IPS-18a (cell line): ENCODE measurements around the gene FASN.

Experiments
- H3K27ac ChIP-seq: one replicate; pipeline ENCODE4 v1.5.1; 2013; ENCODE audit warnings: low read length
- H3K27me3 ChIP-seq: one replicate; pipeline ENCODE4 v1.6.1; 2013; ENCODE audit warnings: mild to moderate bottlenecking, low read length; ENCODE audit not compliant: control insufficient read depth, insufficient read depth
- H3K36me3 ChIP-seq: one replicate; pipeline ENCODE4 v1.6.1; 2013; ENCODE audit warnings: low read depth, low read length; ENCODE audit not compliant: control insufficient read depth
- H3K4me1 ChIP-seq: one replicate; pipeline ENCODE4 v1.6.1; 2013; ENCODE audit warnings: low read depth, low read length; ENCODE audit not compliant: control insufficient read depth
- H3K4me3 ChIP-seq: one replicate; pipeline ENCODE4 v1.5.1; 2013; ENCODE audit warnings: low read length
- H3K9ac ChIP-seq: one replicate; pipeline ENCODE4 v1.6.1; 2013; ENCODE audit warnings: mild to moderate bottlenecking, low read length, moderate library complexity
- H3K9me3 ChIP-seq: one replicate; pipeline ENCODE4 v1.6.1; 2013; ENCODE audit warnings: low read depth, low read length; ENCODE audit not compliant: control insufficient read depth

The FASN gene

DNA sequence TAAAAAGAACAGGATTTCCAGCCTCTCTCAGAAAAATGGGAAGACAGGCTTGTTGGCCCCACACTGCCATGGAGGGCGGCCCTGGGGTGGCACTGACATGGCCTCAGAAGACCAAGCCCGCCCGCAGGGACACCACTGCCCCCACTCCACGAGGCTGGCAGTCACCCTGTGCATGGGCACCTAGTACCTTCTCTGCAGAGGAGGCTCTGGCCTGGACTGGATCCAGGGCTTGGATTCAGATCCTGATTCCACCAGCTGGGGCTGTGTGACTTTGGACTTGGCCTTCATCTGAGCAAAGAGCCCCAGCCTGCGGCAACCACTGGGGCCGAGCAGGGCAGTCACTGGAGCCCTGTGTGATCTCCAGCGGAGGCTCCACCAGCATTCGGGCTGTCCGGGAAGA, 16.8 kb upstream of the FASN start:
- peaks cover 4% of the 10 kb centered on the region for H3K27me3 ChIP-seq
- H3K9me3 ChIP-seq: no peaks in the 10 kb centered on the region
- H3K9ac ChIP-seq: no peak overlapping the region
- no peak overlapping the region for H3K27ac ChIP-seq
- no peak overlapping the region for H3K4me3 ChIP-seq
- no peaks in the 10 kb centered on the region for H3K4me1 ChIP-seq
- no peaks in the 10 kb centered on the region for H3K36me3 ChIP-seq

GRCh38 chr17:82114447-82114846, 16.4 kb upstream of the FASN start:
- Histone ChIP-seq H3K4me3 (no peak overlapping the region), H3K9ac (no peak overlapping the region), H3K36me3 (no peaks in the 10 kb centered on the region), H3K27me3 (peaks cover 4% of the 10 kb centered on the region), H3K9me3 (no peaks in the 10 kb centered on the region), H3K27ac (no peak overlapping the region), H3K4me1 (no peaks in the 10 kb centered on the region)

DNA sequence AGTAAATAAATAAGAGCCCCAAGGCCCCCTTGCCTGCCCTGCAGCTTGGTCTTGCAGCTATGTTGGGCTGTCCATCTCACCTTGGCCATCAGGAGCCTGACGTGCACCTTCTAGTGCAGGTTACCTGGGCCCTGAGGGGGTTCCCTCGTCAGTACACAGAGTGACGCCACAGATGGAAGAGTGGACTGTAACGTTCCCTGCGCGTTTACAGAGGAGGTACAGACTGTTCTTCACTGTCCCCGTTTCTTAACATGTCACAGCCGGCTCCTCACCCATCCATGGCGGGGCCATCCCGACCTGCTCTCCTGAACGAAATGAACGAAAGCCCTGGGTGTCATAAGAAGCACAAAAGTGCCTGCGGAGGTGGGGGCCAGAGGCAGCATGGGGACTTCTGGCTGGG, 15.9 kb upstream of the FASN start:
- Histone ChIP-seq H3K27ac (no peak overlapping the region), H3K9ac (no peak overlapping the region), H3K36me3 (no peaks in the 10 kb centered on the region), H3K4me1 (no peaks in the 10 kb centered on the region), H3K9me3 (no peaks in the 10 kb centered on the region), H3K27me3 (peaks cover 6% of the 10 kb centered on the region), H3K4me3 (no peak overlapping the region)

DNA sequence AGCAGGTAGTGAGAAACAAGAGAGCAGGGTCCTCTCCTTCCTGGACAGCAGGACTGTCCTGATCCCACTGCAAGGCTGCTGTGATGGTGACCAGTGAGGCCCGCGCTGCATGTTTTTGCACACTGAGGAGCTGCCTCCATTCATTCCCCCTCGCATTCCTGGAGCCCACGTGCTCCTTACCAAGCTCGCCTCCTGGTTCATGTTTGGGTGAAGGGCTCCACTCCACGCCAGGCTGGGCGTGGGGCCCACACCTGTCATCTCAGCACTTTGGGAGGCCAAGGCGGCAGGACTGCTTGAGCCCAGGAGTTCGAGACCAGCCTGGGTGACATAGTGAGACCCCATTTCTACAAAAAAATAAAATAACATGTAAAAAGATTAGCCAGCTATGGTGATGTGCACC, 15.4 kb upstream of the FASN start:
- Histone ChIP-seq H3K9me3 (no peaks in the 10 kb centered on the region), H3K27ac (no peak overlapping the region), H3K27me3 (peaks cover 9% of the 10 kb centered on the region), H3K36me3 (no peaks in the 10 kb centered on the region), H3K4me1 (no peaks in the 10 kb centered on the region), H3K9ac (no peak overlapping the region), H3K4me3 (no peak overlapping the region)

DNA sequence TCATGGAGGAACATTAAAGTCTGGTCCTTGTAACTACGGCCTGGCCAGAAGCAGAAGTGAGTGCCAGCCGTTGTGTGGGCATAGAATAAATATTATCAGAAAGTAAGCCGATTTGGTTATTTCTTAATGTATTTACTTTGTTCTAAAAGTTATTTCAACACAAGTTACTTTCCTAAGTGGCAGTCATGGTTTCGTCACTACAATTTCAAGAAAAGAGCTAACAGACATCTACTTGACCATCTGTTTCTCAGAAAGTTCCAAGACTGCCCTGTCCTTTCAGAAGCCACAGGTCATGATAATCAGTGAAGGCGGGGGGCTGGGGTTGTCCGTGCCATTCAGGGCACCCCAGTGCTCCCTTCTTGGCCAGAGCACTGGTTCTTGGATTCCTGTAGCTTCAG, 14.9 kb upstream of the FASN start:
- H3K27me3 ChIP-seq: peaks cover 9% of the 10 kb centered on the region
- H3K9me3 ChIP-seq: no peaks in the 10 kb centered on the region
- no peak overlapping the region for H3K4me3 ChIP-seq
- no peaks in the 10 kb centered on the region for H3K36me3 ChIP-seq
- H3K4me1 ChIP-seq: no peaks in the 10 kb centered on the region
- no peak overlapping the region for H3K9ac ChIP-seq
- no peak overlapping the region for H3K27ac ChIP-seq

DNA sequence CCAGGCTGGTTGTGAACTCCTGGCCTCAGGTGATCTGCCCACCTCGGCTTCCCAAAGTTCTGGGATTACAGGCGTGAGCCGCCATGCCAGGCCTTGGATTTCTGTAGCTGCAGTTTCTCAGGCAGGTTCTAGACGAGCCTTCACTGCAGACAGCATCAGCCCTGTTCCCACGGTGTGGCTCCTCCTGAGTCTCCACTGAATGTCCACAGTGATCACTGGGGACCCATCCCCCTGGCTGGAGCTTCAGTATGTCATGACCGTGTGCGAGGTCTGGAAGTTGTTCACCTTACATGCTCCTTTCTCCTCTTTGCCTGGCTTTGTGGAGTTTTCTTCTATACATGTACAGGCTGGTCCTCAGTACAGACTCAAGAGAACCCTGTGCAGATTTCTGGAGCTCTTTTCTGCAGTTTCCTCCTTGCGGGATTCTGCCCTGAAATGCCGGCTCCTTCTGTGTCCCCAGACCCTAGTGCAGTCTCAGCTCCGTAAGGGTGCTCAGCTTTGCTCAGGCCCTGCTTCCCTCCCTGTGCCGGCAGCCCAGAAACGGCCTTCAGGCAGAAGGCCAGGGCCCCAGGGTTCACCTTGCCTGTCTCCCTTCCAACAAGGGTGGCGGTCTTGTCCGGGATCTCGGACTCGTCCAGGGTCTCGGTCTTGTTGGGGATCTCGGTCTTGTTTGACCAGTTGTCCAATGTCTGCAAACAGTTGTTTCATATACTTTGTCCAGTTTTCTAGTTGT, 14.3 kb upstream of the FASN start:
- no peaks in the 10 kb centered on the region for H3K4me1 ChIP-seq
- no peaks in the 10 kb centered on the region for H3K9me3 ChIP-seq
- H3K9ac ChIP-seq: no peak overlapping the region
- H3K36me3 ChIP-seq: no peaks in the 10 kb centered on the region
- H3K4me3 ChIP-seq: no peak overlapping the region
- H3K27ac ChIP-seq: no peak overlapping the region
- H3K27me3 ChIP-seq: peaks cover 9% of the 10 kb centered on the region

GRCh38 chr17:82110298-82110697, 12.3 kb upstream of the FASN start:
- H3K4me3 ChIP-seq: no peak overlapping the region
- no peaks in the 10 kb centered on the region for H3K9me3 ChIP-seq
- peaks cover 4% of the 10 kb centered on the region for H3K4me1 ChIP-seq
- H3K9ac ChIP-seq: no peak overlapping the region
- H3K36me3 ChIP-seq: no peaks in the 10 kb centered on the region
- no peak overlapping the region for H3K27ac ChIP-seq
- peaks cover 9% of the 10 kb centered on the region for H3K27me3 ChIP-seq

- Histone ChIP-seq H3K4me1 (peaks cover 6% of the 10 kb centered on the region), H3K9me3 (no peaks in the 10 kb centered on the region), H3K27me3 (peaks cover 9% of the 10 kb centered on the region), H3K27ac (no peak overlapping the region), H3K9ac (no peak overlapping the region), H3K4me3 (no peak overlapping the region), H3K36me3 (no peaks in the 10 kb centered on the region)
Measured at GRCh38 chr17:82108961-82109475, 11.0 kb upstream of the FASN start.

- Histone ChIP-seq H3K27me3 (peaks cover 9% of the 10 kb centered on the region), H3K4me1 (peaks cover 11% of the 10 kb centered on the region), H3K27ac (no peak overlapping the region), H3K36me3 (no peaks in the 10 kb centered on the region), H3K9ac (no peak overlapping the region), H3K4me3 (no peak overlapping the region), H3K9me3 (no peaks in the 10 kb centered on the region)
Measured at GRCh38 chr17:82108496-82108945, 10.5 kb upstream of the FASN start.

DNA sequence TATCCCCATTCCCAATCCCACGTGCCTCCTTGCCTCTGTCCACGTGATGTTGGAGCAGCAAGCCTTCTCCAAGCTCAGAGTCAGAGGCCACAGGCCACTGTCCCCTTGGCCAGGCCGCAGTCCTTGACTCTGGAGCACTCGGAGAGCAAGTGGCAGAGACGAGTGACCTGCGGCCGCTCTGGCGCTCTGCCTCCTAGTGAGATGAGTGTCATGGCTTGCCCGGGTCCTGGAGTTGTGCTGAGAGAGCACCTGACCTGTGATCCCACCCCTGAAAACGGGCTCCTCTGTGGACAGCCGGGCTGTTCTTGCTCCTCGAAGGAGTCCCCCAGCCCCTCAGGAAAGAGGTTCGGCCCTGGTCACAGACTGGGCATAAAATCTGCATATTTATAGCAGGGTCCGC, 10.0 kb upstream of the FASN start:
- Histone ChIP-seq H3K4me1 (peaks cover 15% of the 10 kb centered on the region), H3K4me3 (no peak overlapping the region), H3K27ac (no peak overlapping the region), H3K9me3 (no peaks in the 10 kb centered on the region), H3K27me3 (peaks cover 9% of the 10 kb centered on the region), H3K36me3 (no peaks in the 10 kb centered on the region), H3K9ac (no peak overlapping the region)

DNA sequence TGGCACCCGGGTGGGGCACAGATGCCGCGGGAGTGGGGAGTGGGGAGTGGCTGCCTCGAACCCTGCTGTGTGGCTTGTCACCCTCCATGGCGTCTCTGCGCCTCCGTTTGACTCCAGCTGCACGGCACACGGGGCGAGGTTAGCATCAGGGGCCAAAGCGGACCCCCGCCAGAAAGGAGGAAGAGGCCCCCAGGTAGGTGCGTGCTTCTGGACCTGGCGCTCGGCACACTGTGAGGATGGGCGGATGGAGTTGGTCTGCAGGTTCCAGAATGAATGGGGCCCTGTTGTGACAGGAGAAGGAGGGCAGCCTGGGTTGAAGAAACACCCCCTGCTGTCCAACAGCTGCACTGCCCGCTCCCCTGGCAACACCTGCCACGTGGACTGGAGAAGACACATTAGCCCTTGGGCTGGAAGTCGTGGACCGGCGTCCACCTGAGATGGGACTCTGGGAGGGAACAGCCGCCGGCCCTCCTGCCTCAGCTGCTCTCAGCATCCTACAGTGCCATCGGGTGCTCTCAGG, 9.4 kb upstream of the FASN start:
- H3K36me3 ChIP-seq: no peaks in the 10 kb centered on the region
- no peak overlapping the region for H3K27ac ChIP-seq
- H3K27me3 ChIP-seq: peaks cover 8% of the 10 kb centered on the region
- no peak overlapping the region for H3K4me3 ChIP-seq
- no peak overlapping the region for H3K9ac ChIP-seq
- H3K9me3 ChIP-seq: no peaks in the 10 kb centered on the region
- peaks cover 21% of the 10 kb centered on the region for H3K4me1 ChIP-seq
